ENCODE measurements around the gene VDR. TPM values are rescaled to one million over a fixed set of nuclear protein-coding genes. Genes with fewer than 3 reads are reported as not detected.

Gene VDR
- polyA plus RNA-seq, 3 donors = 6.0 to 14.8 (median 12.8) TPM

DNA sequence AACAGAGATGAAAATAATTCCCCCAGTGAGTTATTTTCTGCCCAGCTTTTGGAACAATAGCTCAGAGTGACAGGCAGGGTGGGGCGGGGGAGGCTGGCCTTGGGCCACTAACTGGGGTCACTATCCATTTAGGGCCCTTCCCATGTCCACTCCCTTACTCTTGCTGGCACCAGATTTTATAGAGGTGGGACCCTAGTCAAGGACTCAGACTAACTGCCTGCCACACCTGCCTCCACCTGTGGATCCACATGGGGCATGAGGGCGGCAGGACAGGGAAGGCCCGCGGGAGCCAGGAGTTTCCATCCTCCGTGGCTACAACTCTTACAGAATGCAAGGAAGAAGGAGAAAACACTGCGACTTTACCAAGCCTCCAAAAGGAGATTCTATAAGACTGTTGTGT lies 10.1 kb downstream of the VDR start:
- no peaks in the 10 kb centered on the region for H3K27me3 ChIP-seq (ENCODE audit: control insufficient read depth in 2 of 2, insufficient read depth in 2 of 2, low read length in 2 of 2)
- peak overlapping the region in 1 of 7 donors; percentile 21 for H3K27ac Mint-ChIP-seq
- H3K27ac ChIP-seq (ENCODE audit: low read depth in 1 of 2, low read length in 2 of 2) = no peak overlapping the region
- no peak overlapping the region for H2AFZ ChIP-seq (ENCODE audit: insufficient read depth, low read depth, low read length, poor library complexity, severe bottlenecking)
- H3K4me1 ChIP-seq (ENCODE audit: control insufficient read depth in 1 of 2, insufficient read depth in 2 of 2, low read length in 2 of 2) = peaks cover 31 to 48% of the 10 kb centered on the region in 2 donors
- peaks cover 51% of the 10 kb centered on the region for H3K4me1 Mint-ChIP-seq
- peaks cover 34% of the 10 kb centered on the region for H4K20me1 ChIP-seq (ENCODE audit: insufficient read depth, low read length)
- H3K4me3 Mint-ChIP-seq = no peak overlapping the region
- 93% methylated on average over 5 of the region's 6 CpGs for WGBS (ENCODE audit: insufficient coverage)
- peaks cover 77% of the 10 kb centered on the region for H3K79me2 ChIP-seq (ENCODE audit: insufficient read depth, low read length)
- TF ChIP-seq, protein P1, sequence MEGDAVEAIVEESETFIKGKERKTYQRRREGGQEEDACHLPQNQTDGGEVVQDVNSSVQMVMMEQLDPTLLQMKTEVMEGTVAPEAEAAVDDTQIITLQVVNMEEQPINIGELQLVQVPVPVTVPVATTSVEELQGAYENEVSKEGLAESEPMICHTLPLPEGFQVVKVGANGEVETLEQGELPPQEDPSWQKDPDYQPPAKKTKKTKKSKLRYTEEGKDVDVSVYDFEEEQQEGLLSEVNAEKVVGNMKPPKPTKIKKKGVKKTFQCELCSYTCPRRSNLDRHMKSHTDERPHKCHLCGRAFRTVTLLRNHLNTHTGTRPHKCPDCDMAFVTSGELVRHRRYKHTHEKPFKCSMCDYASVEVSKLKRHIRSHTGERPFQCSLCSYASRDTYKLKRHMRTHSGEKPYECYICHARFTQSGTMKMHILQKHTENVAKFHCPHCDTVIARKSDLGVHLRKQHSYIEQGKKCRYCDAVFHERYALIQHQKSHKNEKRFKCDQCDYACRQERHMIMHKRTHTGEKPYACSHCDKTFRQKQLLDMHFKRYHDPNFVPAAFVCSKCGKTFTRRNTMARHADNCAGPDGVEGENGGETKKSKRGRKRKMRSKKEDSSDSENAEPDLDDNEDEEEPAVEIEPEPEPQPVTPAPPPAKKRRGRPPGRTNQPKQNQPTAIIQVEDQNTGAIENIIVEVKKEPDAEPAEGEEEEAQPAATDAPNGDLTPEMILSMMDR (IDR thresholded peaks at IDR 0.05) = no peak
- intact Hi-C loops (cut with micrococcal nuclease) = no loop called here
- peaks cover 0 to 1% (median 1%) of the 10 kb centered on the region in 3 donors for H3K27me3 Mint-ChIP-seq (ENCODE audit: low read depth in 3 of 3)
- H3K36me3 ChIP-seq (replicated peaks in 1 of 2; ENCODE audit: control insufficient read depth in 1 of 2, insufficient read depth in 2 of 2, low read length in 2 of 2) = peaks cover 16 to 71% of the 10 kb centered on the region in 2 donors
- H3K4me3 ChIP-seq (replicated peaks in 1 of 3; ENCODE audit: low read depth in 2 of 3, low read length in 3 of 3) = no peak overlapping the region
- no peak for DNase-seq
- no peak overlapping the region for H3K4me2 ChIP-seq (replicated peaks; ENCODE audit: extremely low read depth, low read length, poor library complexity, severe bottlenecking)
- no peaks in the 10 kb centered on the region for H3K9me3 Mint-ChIP-seq
- no peaks in the 10 kb centered on the region for H3K9me3 ChIP-seq (replicated peaks in 1 of 2; ENCODE audit: control insufficient read depth in 1 of 2, insufficient read depth in 1 of 2, low read length in 2 of 2)
- H3K9ac ChIP-seq (ENCODE audit: insufficient read depth, low read length, poor library complexity, severe bottlenecking) = no peak overlapping the region
- H3K36me3 Mint-ChIP-seq = peaks cover 66 to 82% of the 10 kb centered on the region in 2 donors

DNA sequence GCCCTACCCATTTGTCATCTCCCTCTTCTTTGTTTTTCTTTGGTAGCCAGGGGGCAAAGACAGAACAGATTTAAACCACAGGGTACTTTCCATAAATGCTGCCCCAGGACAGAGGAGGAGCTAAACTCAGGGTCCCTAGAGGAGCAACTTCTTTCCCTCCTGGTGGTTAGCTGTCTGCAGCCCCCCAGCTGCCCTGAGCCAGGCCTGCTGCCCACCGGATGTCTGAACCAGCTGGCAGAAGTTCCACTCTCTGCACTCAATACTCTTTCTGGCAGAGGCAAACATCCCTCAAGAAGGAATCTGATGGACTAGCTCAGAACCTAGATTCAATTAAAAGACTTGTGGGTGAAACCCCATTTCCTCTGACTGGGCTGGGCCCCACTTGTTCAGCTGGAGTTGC lies 10.7 kb downstream of the VDR start:
- peaks cover 0 to 3% (median 0%) of the 10 kb centered on the region in 7 donors for H3K9me3 Mint-ChIP-seq
- no peak overlapping the region for H3K9ac ChIP-seq (ENCODE audit: insufficient read depth, low read length, poor library complexity, severe bottlenecking)
- intact Hi-C loops (cut with micrococcal nuclease) = no loop called here
- TF ChIP-seq, protein P1 (IDR thresholded peaks at IDR 0.05) = no peak
- no peaks in the 10 kb centered on the region for H3K27me3 ChIP-seq (ENCODE audit: control insufficient read depth in 2 of 2, insufficient read depth in 2 of 2, low read length in 2 of 2)
- H3K4me2 ChIP-seq (replicated peaks; ENCODE audit: extremely low read depth, low read length, poor library complexity, severe bottlenecking) = no peak overlapping the region
- H3K36me3 Mint-ChIP-seq = peaks cover 63 to 78% of the 10 kb centered on the region in 2 donors
- no peak overlapping the region for H3K4me3 Mint-ChIP-seq
- H4K20me1 ChIP-seq (ENCODE audit: insufficient read depth, low read length) = peaks cover 28% of the 10 kb centered on the region
- H3K4me1 ChIP-seq (ENCODE audit: control insufficient read depth in 1 of 2, insufficient read depth in 2 of 2, low read length in 2 of 2) = peaks cover 34 to 49% of the 10 kb centered on the region in 2 donors
- WGBS (ENCODE audit: insufficient coverage) = 78% methylated on average over 1 of the region's 1 CpG
- no peak overlapping the region for H3K4me3 ChIP-seq (replicated peaks in 1 of 3; ENCODE audit: low read depth in 2 of 3, low read length in 3 of 3)
- H2AFZ ChIP-seq (ENCODE audit: insufficient read depth, low read depth, low read length, poor library complexity, severe bottlenecking) = no peak overlapping the region
- H3K27me3 Mint-ChIP-seq (ENCODE audit: low read depth in 3 of 3) = peaks cover 1 to 2% (median 1%) of the 10 kb centered on the region in 3 donors
- no peak for DNase-seq
- peak overlapping the region in 1 of 7 donors; percentile 3 for H3K27ac Mint-ChIP-seq
- H3K36me3 ChIP-seq (replicated peaks in 1 of 2; ENCODE audit: control insufficient read depth in 1 of 2, insufficient read depth in 2 of 2, low read length in 2 of 2) = peaks cover 16 to 65% of the 10 kb centered on the region in 2 donors
- peaks cover 54% of the 10 kb centered on the region for H3K4me1 Mint-ChIP-seq
- peaks cover 76% of the 10 kb centered on the region for H3K79me2 ChIP-seq (ENCODE audit: insufficient read depth, low read length)
- no peak overlapping the region for H3K27ac ChIP-seq (ENCODE audit: low read depth in 1 of 2, low read length in 2 of 2)
- no peaks in the 10 kb centered on the region for H3K9me3 ChIP-seq (replicated peaks in 1 of 2; ENCODE audit: control insufficient read depth in 1 of 2, insufficient read depth in 1 of 2, low read length in 2 of 2)
